Activated T-cell treated with anti-CD3 and anti-CD28 coated beads, Interleukin-2, amount 50 U/mL, for 48 hours (primary cell): ENCODE results near the gene ATP5F1B.

ENCODE experiments used
- DNase-seq, 2 experiments: peaks; one replicate each; pipeline ENCODE4 v3.0.0-alpha.2; 2020

The ATP5F1B gene

DNA sequence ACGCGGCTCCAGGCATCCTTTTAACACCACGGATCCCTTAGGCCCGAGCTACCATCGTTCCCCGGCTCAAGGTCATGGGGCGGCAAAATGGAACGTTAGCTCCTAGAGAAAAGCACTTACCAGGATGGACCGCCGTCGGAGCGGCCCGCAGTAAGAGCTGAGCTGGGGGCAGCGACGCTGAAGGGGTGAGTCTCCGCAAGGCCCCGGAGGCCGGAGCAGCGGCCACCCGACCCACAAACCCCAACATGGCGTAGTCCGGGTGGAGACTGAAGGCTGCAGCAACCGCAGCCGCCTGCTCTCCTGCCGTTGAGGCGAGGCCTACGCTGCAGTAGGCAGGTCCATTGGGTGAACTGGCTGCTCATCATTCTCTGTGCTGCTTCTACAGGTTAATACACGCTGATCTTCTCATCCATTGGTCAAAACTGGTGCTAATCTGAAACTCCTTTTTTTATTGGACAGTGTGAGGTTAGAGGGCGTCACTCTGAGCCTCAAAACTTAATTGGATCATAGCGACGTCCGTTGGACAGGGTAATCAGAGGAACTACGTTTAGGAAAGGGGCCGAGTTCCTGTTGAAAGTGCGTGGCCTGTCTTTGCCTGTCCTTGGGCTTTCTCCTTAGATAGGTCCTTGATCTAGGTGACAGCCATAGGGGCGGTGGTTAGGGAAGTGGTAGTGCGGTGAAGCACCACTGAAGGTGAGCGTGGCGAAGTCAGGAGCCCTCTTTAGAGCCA lies at the start of gene ATP5F1B:
ATP5F1B (minus strand) TSS at position 268 of the 730 bp plus-strand sequence; CDS start at position 247, 21 bp downstream.
- peak; percentile 90 to 93 for DNase-seq

DNA sequence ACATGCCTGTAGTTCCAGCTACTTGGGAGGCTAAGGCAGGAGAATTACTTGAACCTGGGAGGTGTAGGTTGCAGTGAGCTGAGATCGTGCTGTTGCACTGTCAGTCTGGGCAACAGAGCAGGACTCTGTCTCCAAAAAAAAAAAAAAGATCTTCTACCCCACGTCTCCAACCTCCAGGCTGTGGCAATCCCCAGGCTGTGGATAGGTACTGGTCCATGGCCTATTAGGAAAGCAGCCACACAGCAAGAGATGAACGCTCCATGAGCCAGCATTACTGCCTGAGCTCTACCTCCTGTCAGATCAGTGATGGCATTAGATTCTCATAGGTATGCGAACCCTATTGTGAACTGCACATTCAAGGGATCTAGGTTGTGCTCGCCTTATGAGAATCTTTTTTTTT lies 48.4 kb upstream of the ATP5F1B start:
- no peak for DNase-seq

DNA sequence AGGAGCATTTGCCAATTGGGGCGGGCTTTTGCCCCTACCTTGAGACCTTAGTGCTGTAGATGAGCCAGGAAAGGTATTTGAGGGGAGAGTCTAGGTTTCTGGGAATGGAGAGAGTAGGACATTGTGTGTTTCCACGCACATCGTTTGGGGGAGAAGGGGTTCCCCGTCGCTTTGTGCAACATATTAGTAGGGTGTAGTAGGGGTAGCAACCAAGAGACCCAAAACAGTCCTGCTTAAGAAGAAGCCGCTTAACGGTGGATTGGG lies 43.0 kb upstream of the ATP5F1B start:
- no peak for DNase-seq

DNA sequence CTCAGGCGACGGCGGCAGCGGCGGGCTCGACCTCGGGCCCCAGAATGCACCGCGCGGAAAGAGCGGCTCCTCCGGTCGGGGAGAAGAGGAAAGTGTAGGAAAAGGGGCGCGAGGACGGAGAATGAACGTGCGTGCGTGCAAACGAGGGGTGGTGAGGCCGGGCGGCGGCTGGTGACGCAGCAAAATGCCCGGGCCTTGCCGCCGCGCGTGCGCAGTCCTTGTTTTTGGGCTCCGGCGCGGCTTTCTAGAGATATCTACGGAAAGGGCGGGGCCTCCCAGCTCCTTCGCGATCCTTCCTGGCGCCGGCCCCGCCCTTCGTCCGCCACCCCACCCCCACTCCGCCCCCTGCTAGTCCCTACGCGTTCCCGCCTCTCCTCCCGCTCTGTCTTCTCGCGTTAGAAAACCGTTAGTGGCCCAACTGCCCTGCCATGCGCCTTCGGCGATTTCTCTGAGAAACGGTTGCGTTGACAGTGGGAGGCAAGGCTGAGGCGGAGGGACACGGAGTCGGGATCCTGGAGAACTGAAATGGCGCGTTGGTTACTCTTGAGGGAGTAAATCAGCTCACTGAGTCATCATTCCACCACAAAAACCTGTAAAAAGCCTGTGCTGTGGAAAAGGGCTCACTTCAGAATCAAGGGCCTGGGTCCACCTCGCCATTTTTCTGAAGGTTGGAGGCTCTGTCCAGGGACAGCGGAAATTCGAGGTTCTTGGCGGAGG lies 42.5 kb upstream of the ATP5F1B start, which contains the start of gene PTGES3:
PTGES3 (minus strand) TSS at position 156 of the 717 bp plus-strand sequence. CDS start 285 bp downstream, outside the sequence.
- peak; percentile 97 to 98 for DNase-seq

DNA sequence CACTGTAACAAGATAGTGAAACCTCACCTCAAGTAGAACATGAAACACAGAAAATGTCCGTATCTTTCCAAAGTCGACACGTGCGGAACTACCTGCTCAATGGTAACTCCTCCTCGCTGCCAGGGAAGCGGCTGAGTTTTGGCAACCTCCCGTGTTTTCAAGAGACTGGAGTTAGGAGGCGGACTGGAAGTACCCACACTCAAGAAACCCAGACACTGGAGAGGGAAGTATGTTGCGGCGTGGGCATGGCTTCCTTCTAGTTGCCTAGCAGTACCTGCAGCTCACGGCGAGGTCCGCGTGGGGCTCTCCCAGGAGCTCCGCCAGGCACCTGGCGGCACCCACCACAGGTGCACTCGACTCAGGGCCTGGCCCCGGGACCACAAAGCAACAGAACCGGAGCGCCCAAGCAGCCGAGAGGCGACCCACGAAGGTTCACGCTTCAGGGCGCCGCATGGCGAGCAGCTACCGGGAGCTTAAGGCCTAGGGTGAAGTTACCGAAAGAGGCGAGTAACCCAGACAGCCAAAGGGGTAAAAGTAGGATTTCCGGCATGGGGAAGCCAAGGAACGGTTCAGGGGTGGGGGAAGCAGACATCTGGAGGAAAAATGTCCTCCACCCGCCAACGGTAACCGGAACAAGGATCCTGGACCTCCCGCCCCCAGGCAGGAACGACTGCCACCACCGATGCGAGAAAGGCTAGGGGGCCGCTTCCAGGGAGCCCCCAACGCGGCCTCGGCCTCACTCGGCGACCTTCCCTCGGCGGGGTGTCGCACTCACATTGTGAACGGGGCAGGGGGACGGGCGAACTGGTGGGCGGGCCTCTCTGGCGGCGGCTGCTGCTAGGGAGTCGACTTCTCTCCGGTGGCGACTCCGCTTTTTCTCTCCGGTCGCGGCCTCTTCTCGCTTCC lies 41.7 kb upstream of the ATP5F1B start:
- peak; percentile 71 to 74 for DNase-seq

DNA sequence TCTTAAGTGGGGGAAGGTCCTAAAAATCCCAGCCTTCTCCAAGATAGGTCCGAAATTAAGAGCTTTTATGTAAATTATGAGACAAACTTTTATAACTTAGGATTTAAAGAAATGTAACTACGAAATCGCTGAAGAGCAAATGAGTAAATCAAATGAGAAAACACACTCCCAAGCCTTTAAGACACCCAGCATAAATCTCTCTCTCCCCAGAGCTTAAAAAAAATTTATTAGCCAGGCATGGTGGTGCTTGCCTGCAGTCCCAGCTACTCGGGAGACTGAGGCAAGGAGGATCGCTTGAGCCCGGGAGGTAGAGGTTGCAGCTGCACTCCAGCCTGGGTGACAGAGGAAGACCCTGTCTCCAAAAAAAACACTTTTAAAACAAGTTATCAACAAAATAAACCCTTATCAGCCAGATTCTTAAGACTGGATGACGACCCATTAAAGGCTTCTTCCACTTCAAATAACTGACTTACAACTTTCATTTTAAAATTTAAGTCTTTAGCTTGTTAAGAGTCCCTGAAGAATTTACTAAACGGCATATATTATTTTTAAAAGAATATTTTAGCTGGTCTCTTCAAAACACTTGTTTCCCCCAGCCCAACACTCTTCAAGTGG lies 39.1 kb upstream of the ATP5F1B start:
- DNase-seq: peak; percentile 28 to 34

DNA sequence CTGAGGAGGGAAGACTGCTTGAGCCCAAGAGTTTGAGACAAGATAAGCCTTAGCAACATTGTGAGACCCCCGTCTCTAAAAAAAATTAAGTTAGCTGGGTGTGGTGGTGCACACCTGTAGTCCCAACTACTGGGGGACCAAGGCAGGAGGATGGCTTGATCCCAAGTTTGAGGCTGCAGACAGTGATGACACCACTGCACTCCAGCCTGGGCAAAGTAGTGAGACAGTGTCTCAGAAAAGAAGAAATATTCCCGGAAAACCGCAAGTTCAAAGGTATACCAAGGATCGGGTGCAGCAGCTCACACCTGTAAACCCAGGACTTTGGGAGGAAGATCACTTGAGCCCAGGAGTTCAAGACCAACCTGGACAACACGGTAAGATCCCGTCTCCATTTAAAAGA lies 36.5 kb upstream of the ATP5F1B start:
- DNase-seq: no peak

DNA sequence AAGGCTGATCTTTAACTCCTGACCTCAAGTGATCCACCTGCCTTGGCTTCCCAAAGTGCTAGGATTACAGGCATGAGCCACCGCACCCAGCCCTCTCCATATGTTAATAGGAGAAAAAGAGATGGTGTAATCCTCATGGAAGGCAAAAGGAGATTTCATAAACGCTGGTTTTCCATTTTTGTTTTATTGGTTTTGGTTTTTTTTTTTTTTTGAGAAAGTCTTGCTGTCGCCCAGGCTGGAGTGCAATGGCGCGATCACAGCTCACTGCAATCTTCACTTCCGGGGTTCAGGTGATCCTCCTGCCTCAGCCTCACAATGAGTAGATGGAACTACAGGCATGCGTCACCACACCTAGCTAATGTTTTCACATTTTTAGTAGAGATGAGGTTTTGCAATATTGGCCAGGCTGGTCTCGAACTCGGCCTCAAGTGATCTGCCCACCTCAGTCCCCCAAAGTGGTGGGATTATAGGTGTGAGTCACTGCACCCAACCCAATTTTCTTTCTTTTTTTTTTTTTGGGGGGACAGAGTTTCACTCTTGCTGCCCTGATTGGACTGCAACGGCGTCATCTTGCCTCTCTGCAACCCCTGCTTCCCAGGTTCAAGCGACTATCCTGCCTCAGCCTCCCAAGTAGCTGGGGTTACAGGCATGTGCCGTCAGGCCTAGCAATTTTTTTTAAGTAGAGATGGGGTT lies 34.2 kb upstream of the ATP5F1B start:
- DNase-seq: no peak

DNA sequence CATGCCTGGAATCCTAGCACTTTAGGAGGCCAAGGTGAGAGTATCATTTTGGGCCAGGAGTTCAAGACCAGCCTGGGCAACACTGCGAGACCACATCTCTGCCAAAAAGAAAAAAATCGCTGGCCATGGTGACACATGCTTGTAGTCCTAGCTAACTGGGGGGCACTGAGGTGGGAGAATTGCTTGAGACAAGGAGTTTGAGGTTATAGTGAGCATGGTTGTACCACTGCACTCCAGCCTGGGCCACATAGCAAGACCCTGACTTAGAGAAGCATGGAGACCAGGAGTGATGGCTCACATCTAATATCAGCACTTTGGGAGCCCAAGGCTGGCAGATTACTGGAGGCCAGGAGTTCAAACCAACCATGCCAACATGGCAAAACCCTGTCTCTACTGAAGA lies 33.1 kb upstream of the ATP5F1B start:
- DNase-seq: no peak

DNA sequence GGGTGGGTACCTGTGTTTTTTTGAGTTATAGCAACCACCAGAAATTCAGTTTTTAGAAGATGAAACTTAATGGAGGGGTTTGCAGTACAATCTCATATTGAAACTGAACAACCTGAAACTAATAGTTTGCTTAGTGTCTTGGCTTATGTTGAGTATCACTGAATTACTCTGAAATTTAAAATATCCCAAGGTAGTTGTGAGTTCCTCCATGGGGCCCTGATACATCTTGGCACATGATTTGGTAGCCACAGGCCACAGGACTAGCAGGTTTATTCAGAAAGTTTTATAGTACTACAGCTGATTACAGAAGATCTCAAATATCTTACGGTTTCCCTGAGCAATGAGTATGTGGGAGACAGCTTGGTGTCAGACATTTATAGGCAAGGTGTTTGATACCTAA lies 31.9 kb upstream of the ATP5F1B start:
- DNase-seq: no peak

DNA sequence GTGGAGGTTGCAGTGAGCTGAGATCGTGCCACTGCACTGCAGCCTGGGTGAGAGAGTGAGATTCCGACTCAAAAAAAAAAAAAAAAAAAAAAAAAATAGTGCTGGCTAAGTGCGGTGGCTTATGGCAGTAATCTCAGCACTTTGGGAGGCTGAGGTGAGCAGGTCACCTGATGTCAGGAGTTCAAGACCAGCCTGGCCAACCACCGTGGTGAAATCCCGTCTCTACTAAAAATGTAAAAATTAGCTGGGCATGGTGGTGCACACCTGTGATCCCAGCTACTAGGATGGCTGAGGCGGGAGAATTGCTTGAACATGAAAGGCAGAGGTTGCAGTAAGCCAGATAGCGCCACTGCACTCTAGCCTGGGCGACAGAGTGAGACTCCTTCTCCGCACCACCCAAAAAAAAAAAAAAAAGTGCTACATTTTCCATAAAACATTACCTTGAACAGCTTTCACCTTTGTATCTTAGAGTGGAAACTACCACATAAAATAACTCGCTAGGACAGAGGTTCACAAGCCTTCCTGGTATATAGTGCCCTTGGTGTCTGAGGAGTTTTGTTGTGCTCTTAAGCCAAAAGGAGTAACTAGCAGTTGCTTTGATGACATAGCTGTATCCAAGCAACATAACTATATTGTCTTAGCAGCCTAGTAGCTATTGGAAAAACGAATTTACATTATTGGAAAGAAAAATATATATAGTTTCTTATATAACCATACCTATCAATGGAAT lies 31.2 kb upstream of the ATP5F1B start:
- peak in 1 of 2 experiments; percentile 17 for DNase-seq

DNA sequence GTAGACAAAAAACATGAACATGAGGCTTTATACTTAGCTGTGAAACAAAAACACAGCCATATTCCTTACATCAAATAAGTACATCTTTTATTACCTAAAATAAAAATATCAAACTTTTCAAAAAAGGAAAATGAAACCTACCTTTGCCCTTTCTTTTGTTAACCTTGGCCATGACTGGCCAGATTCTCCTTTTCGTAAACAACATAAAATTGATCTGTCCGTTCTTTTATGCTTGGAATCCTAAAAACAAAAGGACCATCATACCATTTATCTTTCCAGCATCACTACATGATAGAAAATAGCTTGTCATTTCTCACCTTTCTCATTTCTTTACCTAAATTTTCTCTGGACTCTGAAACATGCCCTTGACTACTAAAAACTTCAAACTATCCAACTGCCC lies 25.8 kb upstream of the ATP5F1B start:
- DNase-seq: no peak

DNA sequence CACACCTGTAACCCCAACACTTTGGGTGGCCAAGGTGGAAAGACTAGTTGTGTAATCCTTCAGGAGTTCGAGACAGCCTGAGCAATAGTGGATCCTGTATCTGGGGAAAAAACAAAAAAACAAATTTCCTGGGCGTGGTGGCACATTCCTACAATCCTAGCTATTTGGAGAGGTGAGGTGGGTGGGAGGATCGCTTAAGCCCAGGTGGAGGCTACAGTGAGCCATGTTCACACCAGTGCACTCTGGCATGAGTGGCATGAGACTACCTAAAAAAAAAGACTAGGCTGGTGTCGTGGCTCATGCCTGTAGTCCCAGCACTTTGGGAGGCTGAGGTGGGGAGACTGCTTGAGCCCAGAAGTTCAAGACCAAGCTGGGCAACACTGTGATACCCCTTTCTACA lies 25.1 kb upstream of the ATP5F1B start:
- DNase-seq: no peak

DNA sequence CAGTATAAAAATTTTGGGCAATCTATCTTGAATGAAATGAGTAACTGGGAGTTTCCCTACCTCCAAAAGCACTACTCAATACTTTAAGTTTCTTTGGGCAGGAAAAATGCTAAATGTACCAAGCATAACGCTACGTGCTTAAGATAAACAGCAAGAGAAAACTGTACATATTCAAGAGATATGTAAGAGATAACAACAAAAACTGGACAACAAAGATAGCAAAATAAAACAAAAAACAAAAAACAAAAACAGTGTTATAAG lies 22.3 kb upstream of the ATP5F1B start:
- no peak for DNase-seq

DNA sequence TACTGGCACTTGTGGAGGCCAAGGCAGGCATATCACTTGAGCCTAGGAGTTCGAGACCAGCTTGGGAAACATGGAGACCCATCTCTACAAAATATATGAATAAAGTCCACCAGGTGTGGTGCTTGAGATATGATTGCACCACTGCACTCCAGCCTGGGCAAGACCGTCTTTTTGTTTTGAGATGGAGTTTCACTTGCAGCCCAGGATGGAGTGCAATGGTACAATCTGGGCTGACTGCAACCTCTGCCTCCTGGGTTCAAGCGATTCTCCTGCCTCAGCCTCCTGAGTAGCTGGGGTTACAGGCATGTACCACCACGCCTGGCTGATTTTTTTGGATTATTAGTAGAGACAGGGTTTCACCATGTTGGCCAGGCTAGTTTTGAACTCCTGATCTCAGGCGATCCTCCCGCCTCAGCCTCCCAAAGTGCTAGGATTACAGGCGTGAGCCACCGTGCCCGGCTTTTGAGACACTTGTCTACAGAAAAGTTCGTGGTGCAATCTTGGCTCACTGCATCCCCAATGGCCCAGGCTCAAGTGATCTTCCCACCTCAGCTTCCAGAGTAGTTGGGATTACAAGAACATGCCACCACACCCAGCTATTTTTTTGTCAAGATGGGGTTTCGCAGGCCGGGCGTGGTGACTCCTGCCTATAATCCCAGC lies 16.3 kb upstream of the ATP5F1B start:
- peak in 1 of 2 experiments; percentile 20 for DNase-seq

DNA sequence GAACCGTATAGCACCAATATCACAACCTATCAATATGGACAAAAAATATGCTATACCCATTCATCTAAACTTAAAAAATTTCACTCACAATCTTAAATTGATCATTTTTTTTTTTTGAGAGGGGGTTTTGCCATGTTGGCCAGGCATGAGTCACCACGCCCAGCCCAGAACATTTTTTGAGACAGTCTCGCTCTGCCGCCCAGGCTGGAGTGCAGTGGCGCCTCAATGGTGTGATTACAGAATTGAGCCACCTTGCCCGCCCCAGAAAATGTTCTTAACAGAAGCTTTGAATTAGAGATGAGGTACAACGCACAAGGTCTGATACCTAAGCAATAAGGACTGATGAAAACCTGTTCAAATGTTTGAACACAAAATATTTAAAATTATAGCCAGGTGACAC lies 15.8 kb upstream of the ATP5F1B start:
- peak in 1 of 2 experiments; percentile 20 for DNase-seq

DNA sequence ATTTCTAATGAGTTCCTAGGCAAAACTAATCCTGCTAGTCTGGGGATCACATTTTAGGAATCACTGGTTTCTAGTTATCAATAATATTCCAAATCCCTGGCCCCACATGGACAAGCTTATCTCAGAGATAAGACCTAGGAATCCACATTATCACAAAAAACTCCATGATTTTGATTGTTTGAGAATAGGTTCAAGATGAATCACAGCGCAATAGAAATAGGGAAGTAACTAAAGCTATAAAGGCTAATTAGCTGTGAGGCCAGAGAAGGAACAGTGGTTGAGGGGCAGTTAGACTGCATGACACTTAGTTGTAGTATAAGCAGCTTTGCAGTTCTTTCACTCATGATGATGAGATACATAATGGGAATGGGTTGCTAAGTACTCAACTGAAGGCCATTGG lies 13.1 kb upstream of the ATP5F1B start:
- no peak for DNase-seq

DNA sequence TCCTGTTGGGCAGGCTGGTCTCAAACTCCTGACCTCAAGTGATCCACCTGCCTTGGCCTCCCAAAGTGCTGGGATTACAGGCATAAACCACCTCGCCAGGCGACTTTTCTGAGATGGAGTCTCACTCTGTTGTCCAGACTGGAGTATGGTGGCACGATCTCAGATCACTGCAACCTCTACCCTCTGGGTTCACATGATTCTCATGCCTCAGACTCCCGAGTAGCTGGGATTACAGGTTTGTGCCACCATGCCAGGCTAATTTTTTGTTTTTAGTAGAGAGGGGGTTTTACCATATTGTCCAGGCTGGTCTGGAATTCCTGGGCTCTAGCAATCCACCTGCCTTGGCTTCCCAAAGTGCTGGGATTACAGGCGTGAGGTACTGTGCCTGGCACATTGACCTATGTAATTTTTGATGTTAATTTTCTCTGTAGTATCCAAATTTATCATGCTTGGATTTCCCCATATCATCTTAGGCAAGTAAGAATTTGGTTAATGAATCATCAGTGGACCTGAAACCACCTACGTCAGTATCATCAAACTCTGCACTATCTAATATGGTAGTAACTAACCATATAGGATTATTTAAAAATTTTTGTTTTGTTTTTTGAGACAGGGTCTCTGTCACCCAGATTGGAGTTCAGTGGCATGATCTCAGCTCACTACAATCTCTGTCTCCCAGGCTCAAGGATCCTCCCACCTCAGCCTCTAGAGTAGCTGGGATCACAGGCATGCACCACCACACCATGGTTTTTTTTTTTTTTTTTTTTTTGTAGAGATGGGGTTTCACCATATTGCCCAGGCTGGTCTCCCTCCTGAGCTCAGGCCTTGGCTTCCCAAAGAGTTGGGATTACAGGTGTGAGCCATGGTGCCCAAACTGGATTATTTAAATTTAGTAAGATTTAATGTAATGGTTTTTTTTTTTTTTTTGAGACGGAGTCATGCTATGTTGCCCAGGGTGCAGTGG lies 11.9 kb upstream of the ATP5F1B start:
- DNase-seq: peak; percentile 31 to 44

DNA sequence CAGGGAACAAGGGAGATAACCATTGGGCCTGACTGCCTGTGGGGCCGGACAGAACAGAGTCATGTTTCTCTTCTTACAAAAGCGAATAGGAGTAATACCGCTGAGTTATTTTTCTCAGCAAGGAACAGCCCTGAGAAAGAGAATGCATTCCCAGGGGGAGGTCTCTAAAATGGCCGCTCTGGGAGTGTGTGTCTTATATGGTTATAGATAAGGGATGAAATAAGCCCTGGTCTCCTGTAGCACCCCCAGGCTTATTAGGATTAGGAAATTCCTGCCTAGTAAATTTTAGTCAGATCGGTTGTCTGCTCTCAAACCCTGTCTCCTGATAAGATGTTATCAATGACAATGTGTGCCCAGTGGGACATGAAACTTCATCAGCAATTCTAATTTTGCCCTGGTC lies 8.0 kb upstream of the ATP5F1B start:
- DNase-seq: peak in 1 of 2 experiments; percentile 18

DNA sequence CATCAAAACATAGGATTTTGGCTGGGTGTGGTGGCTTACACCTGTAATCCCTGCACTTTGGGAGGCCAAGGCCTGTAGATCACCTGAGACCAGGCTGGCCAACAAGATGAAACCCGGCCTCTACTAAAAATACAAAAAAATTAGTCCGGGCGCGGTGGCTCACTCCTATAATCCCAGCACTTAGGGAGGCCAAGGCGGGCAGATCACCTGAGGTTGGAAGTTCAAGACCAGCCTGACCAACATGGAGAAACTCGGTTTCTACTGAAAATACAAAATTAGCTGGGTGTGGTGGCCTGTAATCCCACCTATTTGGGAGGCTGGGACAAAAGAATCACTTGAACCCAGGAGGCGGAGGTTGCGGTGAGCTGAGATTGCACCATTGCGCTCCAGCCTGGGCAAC lies 2.2 kb upstream of the ATP5F1B start:
- DNase-seq: peak in 1 of 2 experiments; percentile 4
